ENCODE results near the gene LRRC47. TPM values are rescaled to one million over a fixed set of nuclear protein-coding genes. Genes with fewer than 3 reads are reported as not detected.

Gene LRRC47
- total RNA-seq, 1 donor from 2014 or later, result 55.4 TPM

GRCh38 chr1:3771108-3772026, 24.9 kb downstream of the LRRC47 start:
- peaks cover 22% of the 10 kb centered on the region for H3K4me1 Mint-ChIP-seq
- no peak for TF ChIP-seq CTCF (IDR thresholded peaks at IDR 0.05; ENCODE audit: unreplicated experiment)
- peak overlapping the region; percentile 61 for H3K4me3 Mint-ChIP-seq
- no peak for DNase-seq (ENCODE audit: low spot score in 2 of 2, unreplicated experiment in 2 of 2)
- H3K9me3 Mint-ChIP-seq, result peaks cover under 1% of the 10 kb centered on the region
- peaks cover 4% of the 10 kb centered on the region for H3K27me3 Mint-ChIP-seq (ENCODE audit: low read depth)
- no peaks in the 10 kb centered on the region for H3K36me3 Mint-ChIP-seq
- no peak overlapping the region for H3K27ac Mint-ChIP-seq

GRCh38 chr1:3770047-3770765, 26.1 kb downstream of the LRRC47 start:
- H3K4me3 Mint-ChIP-seq, result peak overlapping the region; percentile 61

GRCh38 chr1:3768811-3769390, 27.4 kb downstream of the LRRC47 start:
- H3K36me3 Mint-ChIP-seq, result no peaks in the 10 kb centered on the region
- no peak overlapping the region for H3K4me3 Mint-ChIP-seq
- TF ChIP-seq CTCF (IDR thresholded peaks at IDR 0.05; ENCODE audit: unreplicated experiment), result no peak
- H3K27ac Mint-ChIP-seq, result no peak overlapping the region
- H3K4me1 Mint-ChIP-seq, result peaks cover 12% of the 10 kb centered on the region
- H3K9me3 Mint-ChIP-seq, result peaks cover 14% of the 10 kb centered on the region
- no peak for DNase-seq (ENCODE audit: low spot score in 2 of 2, unreplicated experiment in 2 of 2)
- peaks cover 24% of the 10 kb centered on the region for H3K27me3 Mint-ChIP-seq (ENCODE audit: low read depth)

More at GRCh38 chr1:3770047-3770765, 26.1 kb downstream of the LRRC47 start:
- no peak overlapping the region for H3K27ac Mint-ChIP-seq
- peaks cover 15% of the 10 kb centered on the region for H3K4me1 Mint-ChIP-seq
- DNase-seq (ENCODE audit: low spot score in 2 of 2, unreplicated experiment in 2 of 2), result no peak
- H3K27me3 Mint-ChIP-seq (ENCODE audit: low read depth), result peaks cover 13% of the 10 kb centered on the region
- H3K9me3 Mint-ChIP-seq, result peaks cover 9% of the 10 kb centered on the region
- TF ChIP-seq CTCF (IDR thresholded peaks at IDR 0.05; ENCODE audit: unreplicated experiment), result no peak
- no peaks in the 10 kb centered on the region for H3K36me3 Mint-ChIP-seq

- no peak for DNase-seq (ENCODE audit: low spot score in 2 of 2, unreplicated experiment in 2 of 2)
- Mint-ChIP-seq H3K9me3 (peaks cover 14% of the 10 kb centered on the region), H3K4me1 (peaks cover 6% of the 10 kb centered on the region), H3K27ac (no peak overlapping the region), H3K4me3 (no peak overlapping the region), H3K27me3 (ENCODE audit: low read depth) (peaks cover 26% of the 10 kb centered on the region), H3K36me3 (no peaks in the 10 kb centered on the region)
- no peak for TF ChIP-seq CTCF (IDR thresholded peaks at IDR 0.05; ENCODE audit: unreplicated experiment)
Measured at GRCh38 chr1:3767328-3767925, 28.9 kb downstream of the LRRC47 start.

GRCh38 chr1:3763351-3764125, 32.8 kb downstream of the LRRC47 start:
- H3K9me3 Mint-ChIP-seq, result peaks cover 24% of the 10 kb centered on the region
- no peak overlapping the region for H3K27ac Mint-ChIP-seq
- no peak for TF ChIP-seq CTCF (IDR thresholded peaks at IDR 0.05; ENCODE audit: unreplicated experiment)
- H3K27me3 Mint-ChIP-seq (ENCODE audit: low read depth), result peaks cover 49% of the 10 kb centered on the region
- no peaks in the 10 kb centered on the region for H3K36me3 Mint-ChIP-seq
- no peak overlapping the region for H3K4me3 Mint-ChIP-seq
- H3K4me1 Mint-ChIP-seq, result no peaks in the 10 kb centered on the region
- no peak for DNase-seq (ENCODE audit: low spot score in 2 of 2, unreplicated experiment in 2 of 2)

Data from mesothelial cell of epicardium (in vitro differentiated cells).